HG03565 (cell line): ENCODE measurements around the gene MLLT1.
"Not testable (repeated sequence)": the region's sequence is repeated elsewhere in the genome, so short reads cannot be mapped to it uniquely, and the experiment has no call there.

Experiments used
- ATAC-seq: cut with Tn5 transposase; IDR thresholded peaks from one replicate; pipeline ENCODE4 v1.9.1; 2021; ENCODE audit warnings: mild to moderate bottlenecking, moderate library complexity; ENCODE audit not compliant: unreplicated experiment

Gene MLLT1

GRCh38 chr19:6279931-6280591, at the start of gene MLLT1:
Gene MLLT1 (minus strand): TSS chr19:6279975. CDS start chr19:6279784, 191 bp downstream.
- ATAC-seq, result peak; percentile 83

- ATAC-seq, result no peak
These were observed 47.0 kb upstream of the MLLT1 start for GRCh38 chr19:6326815-6327214.

- no peak for ATAC-seq
These were observed 45.8 kb upstream of the MLLT1 start for GRCh38 chr19:6325614-6326013.

GRCh38 chr19:6324757-6325156, 45.0 kb upstream of the MLLT1 start:
- no peak for ATAC-seq

GRCh38 chr19:6322284-6322683, 42.5 kb upstream of the MLLT1 start:
- ATAC-seq, result no peak

- no peak for ATAC-seq
These were observed 39.6 kb upstream of the MLLT1 start for GRCh38 chr19:6319376-6319775.

- ATAC-seq, result no peak
These were observed 39.0 kb upstream of the MLLT1 start for GRCh38 chr19:6318772-6319171.

GRCh38 chr19:6315646-6316045, 35.9 kb upstream of the MLLT1 start:
- not testable (repeated sequence) for ATAC-seq

GRCh38 chr19:6313398-6313969, 33.7 kb upstream of the MLLT1 start:
- no peak for ATAC-seq

- ATAC-seq, result no peak
These were observed 32.2 kb upstream of the MLLT1 start for GRCh38 chr19:6312018-6312417.

- ATAC-seq, result no peak
These were observed 18.6 kb upstream of the MLLT1 start for GRCh38 chr19:6298413-6298812.

GRCh38 chr19:6297202-6297601, 17.4 kb upstream of the MLLT1 start:
- ATAC-seq, result no peak

GRCh38 chr19:6292006-6292405, 12.2 kb upstream of the MLLT1 start:
- no peak for ATAC-seq

- ATAC-seq, result no peak
These were observed 9.0 kb upstream of the MLLT1 start for GRCh38 chr19:6288737-6289136.

GRCh38 chr19:6287269-6287885, 7.6 kb upstream of the MLLT1 start:
- ATAC-seq, result no peak

GRCh38 chr19:6286676-6287075, 6.9 kb upstream of the MLLT1 start:
- ATAC-seq, result no peak

GRCh38 chr19:6282393-6282792, 2.6 kb upstream of the MLLT1 start:
- ATAC-seq, result not testable (repeated sequence)

- ATAC-seq, result peak; percentile 5
These were observed 200 bp downstream of the MLLT1 start for GRCh38 chr19:6279620-6279930.

GRCh38 chr19:6278740-6279619, 795 bp downstream of the MLLT1 start:
- ATAC-seq, result no peak

- no peak for ATAC-seq
These were observed 1.7 kb downstream of the MLLT1 start for GRCh38 chr19:6278051-6278450.

GRCh38 chr19:6276447-6276846, 3.3 kb downstream of the MLLT1 start:
- no peak for ATAC-seq
